ENCODE measurements around the gene UROS. TPM values are rescaled to one million over a fixed set of nuclear protein-coding genes. Genes with fewer than 3 reads are reported as not detected.

The UROS gene
- 45.0 and 47.8 TPM in 2 replicates for total RNA-seq
- long read RNA-seq, transcript UROS-204 (10 exons, 1,342 nt): major isoform, 7 of 19 reads
- long read RNA-seq, partial matches to known transcripts: 3 of 19 reads
- long read RNA-seq, other reads (novel, unspliced or antisense): 8 of 19 reads

DNA sequence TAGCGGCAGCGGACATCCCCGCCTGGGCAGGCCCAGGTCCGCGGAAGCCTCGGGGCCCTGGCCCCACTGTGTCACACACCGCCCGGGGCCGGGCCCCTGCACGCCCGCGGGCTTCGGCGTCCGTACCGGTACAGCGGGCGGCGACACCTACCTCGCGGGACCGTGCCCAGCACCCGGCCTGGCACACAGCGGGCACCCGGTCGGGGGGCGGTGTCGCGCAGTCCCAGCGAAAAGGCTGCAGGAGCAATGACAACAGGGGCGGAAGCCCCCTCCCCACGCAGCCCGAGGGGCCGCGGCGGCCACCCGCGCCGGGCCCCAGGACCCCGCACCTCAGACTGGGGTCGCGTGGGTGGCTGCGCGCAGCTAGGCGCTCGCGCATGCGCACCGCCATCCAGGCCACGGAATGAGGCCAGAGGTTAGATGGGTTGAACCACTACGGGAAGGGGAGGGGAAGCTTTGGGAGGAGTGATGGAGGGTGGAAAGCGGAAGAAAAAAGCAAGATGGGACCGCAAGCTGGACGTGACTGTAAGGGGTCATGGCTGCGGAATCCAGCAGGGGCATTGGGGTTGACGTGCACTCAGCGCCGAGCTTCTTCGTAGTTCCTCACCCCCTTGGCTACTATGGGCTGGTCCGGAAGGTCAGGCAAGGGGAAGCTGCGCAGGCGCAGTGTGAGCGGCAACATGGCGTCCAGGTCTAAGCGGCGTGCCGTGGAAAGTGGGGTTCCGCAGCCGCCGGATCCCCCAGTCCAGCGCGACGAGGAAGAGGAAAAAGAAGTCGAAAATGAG is at the start of gene UROS, which contains the start of gene BCCIP:
Gene UROS, minus strand, starts transcription at position 381 of the 785 bp plus-strand sequence. CDS start 6,759 bp downstream, outside the sequence.
Gene BCCIP, plus strand, starts transcription at position 669 of the 785 bp plus-strand sequence. Its CDS starts 12 bp downstream, at position 681.
- Mint-ChIP-seq H3K9me3 (ENCODE audit: low read depth) (no peaks in the 10 kb centered on the region), H3K4me3 (ENCODE audit: low read depth) (peak within 1 kb of the TSS; percentile 78), H3K36me3 (ENCODE audit: insufficient read depth) (peaks cover 7% of the 10 kb centered on the region), H3K4me1 (ENCODE audit: low read depth) (peaks cover 10% of the 10 kb centered on the region), H3K27ac (peak within 1 kb of the TSS; percentile 17), H3K27me3 (no peaks in the 10 kb centered on the region)
- TF ChIP-seq, protein P1, sequence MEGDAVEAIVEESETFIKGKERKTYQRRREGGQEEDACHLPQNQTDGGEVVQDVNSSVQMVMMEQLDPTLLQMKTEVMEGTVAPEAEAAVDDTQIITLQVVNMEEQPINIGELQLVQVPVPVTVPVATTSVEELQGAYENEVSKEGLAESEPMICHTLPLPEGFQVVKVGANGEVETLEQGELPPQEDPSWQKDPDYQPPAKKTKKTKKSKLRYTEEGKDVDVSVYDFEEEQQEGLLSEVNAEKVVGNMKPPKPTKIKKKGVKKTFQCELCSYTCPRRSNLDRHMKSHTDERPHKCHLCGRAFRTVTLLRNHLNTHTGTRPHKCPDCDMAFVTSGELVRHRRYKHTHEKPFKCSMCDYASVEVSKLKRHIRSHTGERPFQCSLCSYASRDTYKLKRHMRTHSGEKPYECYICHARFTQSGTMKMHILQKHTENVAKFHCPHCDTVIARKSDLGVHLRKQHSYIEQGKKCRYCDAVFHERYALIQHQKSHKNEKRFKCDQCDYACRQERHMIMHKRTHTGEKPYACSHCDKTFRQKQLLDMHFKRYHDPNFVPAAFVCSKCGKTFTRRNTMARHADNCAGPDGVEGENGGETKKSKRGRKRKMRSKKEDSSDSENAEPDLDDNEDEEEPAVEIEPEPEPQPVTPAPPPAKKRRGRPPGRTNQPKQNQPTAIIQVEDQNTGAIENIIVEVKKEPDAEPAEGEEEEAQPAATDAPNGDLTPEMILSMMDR (IDR thresholded peaks at IDR 0.05; ENCODE audit: unreplicated experiment): no peak
- DNase-seq (ENCODE audit: low spot score, unreplicated experiment): peak; percentile 79

DNA sequence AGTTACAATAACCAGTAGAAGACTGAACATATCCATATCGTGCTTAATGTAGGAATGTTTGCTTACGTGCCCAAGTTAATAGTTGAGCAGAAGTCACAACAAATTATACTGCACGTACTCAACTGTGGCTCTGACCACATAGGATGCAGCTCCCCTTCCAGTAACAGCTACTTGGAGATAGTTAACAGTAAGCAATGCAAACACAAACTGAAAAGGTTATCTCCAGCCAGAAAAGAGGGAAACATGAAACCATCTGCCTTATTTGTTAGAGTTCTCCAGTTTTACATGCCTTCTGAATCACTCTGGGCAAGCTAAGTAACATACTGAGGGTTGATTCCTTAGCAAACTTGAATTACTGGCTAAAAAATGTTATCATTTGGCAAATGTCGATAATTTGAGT is 48.3 kb upstream of the UROS start:
- Mint-ChIP-seq H3K4me1 (ENCODE audit: low read depth) (no peaks in the 10 kb centered on the region), H3K27me3 (no peaks in the 10 kb centered on the region), H3K4me3 (ENCODE audit: low read depth) (no peak overlapping the region), H3K27ac (no peak overlapping the region), H3K9me3 (ENCODE audit: low read depth) (peaks cover 10% of the 10 kb centered on the region), H3K36me3 (ENCODE audit: insufficient read depth) (peaks cover 27% of the 10 kb centered on the region)
- TF ChIP-seq, protein P1 (IDR thresholded peaks at IDR 0.05; ENCODE audit: unreplicated experiment): no peak
- no peak for DNase-seq (ENCODE audit: low spot score, unreplicated experiment)

DNA sequence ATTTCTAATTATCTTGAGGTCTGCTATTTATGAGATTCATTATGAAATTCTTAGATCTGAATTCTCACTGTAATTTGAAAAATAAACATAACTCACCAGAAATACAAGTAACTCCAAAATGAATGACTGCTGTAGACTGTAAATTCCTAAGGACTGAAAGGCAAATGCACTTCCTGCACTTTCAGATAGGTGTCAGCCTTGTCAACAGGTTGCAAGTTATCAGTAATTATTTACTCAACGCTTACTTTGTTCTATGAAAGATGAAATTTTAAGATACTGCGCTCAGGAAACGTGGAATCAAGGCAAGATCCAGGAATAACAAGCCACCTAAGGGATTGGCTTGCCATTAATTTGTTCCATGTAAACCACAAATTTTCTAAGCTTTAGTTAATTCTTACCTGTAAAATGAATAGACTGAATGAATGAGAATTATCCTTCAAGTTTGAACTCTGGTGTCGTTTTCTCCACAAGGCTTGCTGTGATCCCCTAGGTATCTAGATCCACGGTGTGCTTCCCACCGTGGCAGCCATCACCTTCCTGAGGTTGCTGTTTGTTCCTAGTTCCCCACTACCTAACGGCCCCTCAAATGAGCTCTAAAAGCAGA is 45.4 kb upstream of the UROS start:
- peaks cover 8% of the 10 kb centered on the region for H3K36me3 Mint-ChIP-seq (ENCODE audit: insufficient read depth)

DNA sequence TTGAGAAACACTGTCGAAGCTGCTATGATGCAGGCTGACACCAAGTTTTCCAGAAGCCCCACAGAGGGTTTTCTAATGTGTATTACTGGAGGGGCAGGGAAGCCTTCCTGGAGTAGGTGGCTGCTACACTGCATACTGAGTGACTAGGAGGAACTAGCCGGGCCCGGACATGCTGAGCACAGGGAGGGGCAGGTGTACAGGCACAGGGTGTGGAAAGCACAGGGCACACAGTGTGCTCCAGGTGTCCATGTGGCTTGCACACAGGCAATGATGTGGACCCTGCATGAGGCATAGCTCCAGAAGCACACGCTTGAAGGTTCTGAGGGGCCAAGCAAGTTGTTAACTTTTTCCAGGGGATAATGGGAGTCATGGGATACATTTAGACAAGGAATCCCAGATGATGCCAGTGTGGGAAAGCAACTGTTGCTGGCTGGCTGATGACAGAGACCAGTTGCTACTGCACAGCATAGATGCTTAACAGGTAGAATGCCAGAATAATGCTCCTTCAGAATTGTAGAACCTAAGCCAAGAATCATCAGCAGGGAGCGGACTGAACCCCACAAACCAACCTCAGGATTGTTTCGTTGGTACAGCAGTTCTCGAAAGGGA is 43.5 kb upstream of the UROS start:
- no peaks in the 10 kb centered on the region for H3K27me3 Mint-ChIP-seq
- no peak for DNase-seq (ENCODE audit: low spot score, unreplicated experiment)
- H3K4me3 Mint-ChIP-seq (ENCODE audit: low read depth): no peak overlapping the region
- H3K36me3 Mint-ChIP-seq (ENCODE audit: insufficient read depth): peaks cover 7% of the 10 kb centered on the region
- H3K27ac Mint-ChIP-seq: no peak overlapping the region
- TF ChIP-seq, protein P1 (IDR thresholded peaks at IDR 0.05; ENCODE audit: unreplicated experiment): no peak
- no peaks in the 10 kb centered on the region for H3K4me1 Mint-ChIP-seq (ENCODE audit: low read depth)
- no peaks in the 10 kb centered on the region for H3K9me3 Mint-ChIP-seq (ENCODE audit: low read depth)

More for the DNA sequence above, 45.4 kb upstream of the UROS start:
- no peaks in the 10 kb centered on the region for H3K9me3 Mint-ChIP-seq (ENCODE audit: low read depth)
- H3K4me3 Mint-ChIP-seq (ENCODE audit: low read depth): no peak overlapping the region
- no peaks in the 10 kb centered on the region for H3K27me3 Mint-ChIP-seq
- TF ChIP-seq, protein P1 (IDR thresholded peaks at IDR 0.05; ENCODE audit: unreplicated experiment): peak; percentile 76
- H3K4me1 Mint-ChIP-seq (ENCODE audit: low read depth): no peaks in the 10 kb centered on the region
- no peak overlapping the region for H3K27ac Mint-ChIP-seq
- DNase-seq (ENCODE audit: low spot score, unreplicated experiment): no peak

DNA sequence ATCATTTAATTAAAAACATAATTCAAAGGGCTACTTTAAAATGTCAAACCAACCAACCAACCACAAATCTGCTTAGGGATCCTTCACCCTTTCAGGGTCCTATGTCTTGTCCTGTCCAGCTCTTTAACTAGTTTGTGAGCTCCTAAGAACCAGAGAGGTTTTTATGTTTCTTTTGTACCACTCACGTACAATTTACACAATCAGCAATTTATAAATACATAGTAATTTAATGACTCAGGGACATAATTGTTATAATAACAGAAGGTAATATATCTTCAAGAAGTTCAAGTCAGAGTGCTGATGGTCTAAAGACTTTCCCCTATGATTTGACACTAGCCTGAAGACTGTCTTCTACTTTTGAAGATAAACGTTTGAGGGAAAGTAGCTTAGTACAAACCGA is 42.1 kb upstream of the UROS start:
- Mint-ChIP-seq H3K4me1 (ENCODE audit: low read depth) (no peaks in the 10 kb centered on the region), H3K9me3 (ENCODE audit: low read depth) (no peaks in the 10 kb centered on the region), H3K27me3 (no peaks in the 10 kb centered on the region), H3K36me3 (ENCODE audit: insufficient read depth) (peaks cover 7% of the 10 kb centered on the region), H3K27ac (no peak overlapping the region), H3K4me3 (ENCODE audit: low read depth) (no peak overlapping the region)
- DNase-seq (ENCODE audit: low spot score, unreplicated experiment): no peak
- TF ChIP-seq, protein P1 (IDR thresholded peaks at IDR 0.05; ENCODE audit: unreplicated experiment): no peak
